Retinal pigment epithelial cell (primary cell): ENCODE results near the gene PTPRD.

Source experiments
- DNase-seq: peaks from one replicate; pipeline ENCODE4 v3.0.0-alpha.2; 2010; ENCODE audit warnings: low read depth
- H3K4me3 ChIP-seq: 2 replicates; pipeline ENCODE4 v1.5.1; 2011; ENCODE audit warnings: mild to moderate bottlenecking, low read length, control low read depth, moderate library complexity
- CTCF ChIP-seq: conservative IDR thresholded peaks from 2 replicates; pipeline ENCODE4 v1.5.1; 2011; ENCODE audit warnings: low read depth, low read length, control low read depth, inconsistent platforms

PTPRD gene

GRCh38 chr9:9305600-9305999 is 1307.2 kb downstream of the PTPRD start:
- H3K4me3 ChIP-seq = no peak overlapping the region
- TF ChIP-seq CTCF = no peak
- DNase-seq = no peak

- no peak for DNase-seq
- no peak overlapping the region for H3K4me3 ChIP-seq
- TF ChIP-seq CTCF = peak; percentile 28
Observed at GRCh38 chr9:9299134-9299533, 1313.7 kb downstream of the PTPRD start.

- no peak overlapping the region for H3K4me3 ChIP-seq
- DNase-seq = no peak
- no peak for TF ChIP-seq CTCF
Observed at GRCh38 chr9:9286001-9286400, 1326.8 kb downstream of the PTPRD start.

- DNase-seq = no peak
- H3K4me3 ChIP-seq = no peak overlapping the region
- no peak for TF ChIP-seq CTCF
Observed at GRCh38 chr9:9284201-9284600, 1328.6 kb downstream of the PTPRD start.

GRCh38 chr9:9283159-9283986 is 1329.4 kb downstream of the PTPRD start:
- H3K4me3 ChIP-seq = no peak overlapping the region
- TF ChIP-seq CTCF = no peak
- no peak for DNase-seq

GRCh38 chr9:9275601-9276000 is 1337.2 kb downstream of the PTPRD start:
- TF ChIP-seq CTCF = no peak
- no peak overlapping the region for H3K4me3 ChIP-seq
- no peak for DNase-seq

- no peak overlapping the region for H3K4me3 ChIP-seq
- no peak for TF ChIP-seq CTCF
- no peak for DNase-seq
Observed at GRCh38 chr9:9257999-9258498, 1354.8 kb downstream of the PTPRD start.
